GM21717 (cell line): ENCODE results near the gene EARS2.
"Not testable (repeated sequence)": the region's sequence is repeated elsewhere in the genome, so short reads cannot be mapped to it uniquely, and the experiment has no call there.

ENCODE experiments used
- ATAC-seq: cut with Tn5 transposase; IDR thresholded peaks from one replicate; pipeline ENCODE4 v1.9.1; 2021; ENCODE audit warnings: mild to moderate bottlenecking, moderate library complexity; ENCODE audit not compliant: unreplicated experiment

EARS2 gene

GRCh38 chr16:23528644-23529310, 28.4 kb downstream of the EARS2 start:
- no peak for ATAC-seq

DNA sequence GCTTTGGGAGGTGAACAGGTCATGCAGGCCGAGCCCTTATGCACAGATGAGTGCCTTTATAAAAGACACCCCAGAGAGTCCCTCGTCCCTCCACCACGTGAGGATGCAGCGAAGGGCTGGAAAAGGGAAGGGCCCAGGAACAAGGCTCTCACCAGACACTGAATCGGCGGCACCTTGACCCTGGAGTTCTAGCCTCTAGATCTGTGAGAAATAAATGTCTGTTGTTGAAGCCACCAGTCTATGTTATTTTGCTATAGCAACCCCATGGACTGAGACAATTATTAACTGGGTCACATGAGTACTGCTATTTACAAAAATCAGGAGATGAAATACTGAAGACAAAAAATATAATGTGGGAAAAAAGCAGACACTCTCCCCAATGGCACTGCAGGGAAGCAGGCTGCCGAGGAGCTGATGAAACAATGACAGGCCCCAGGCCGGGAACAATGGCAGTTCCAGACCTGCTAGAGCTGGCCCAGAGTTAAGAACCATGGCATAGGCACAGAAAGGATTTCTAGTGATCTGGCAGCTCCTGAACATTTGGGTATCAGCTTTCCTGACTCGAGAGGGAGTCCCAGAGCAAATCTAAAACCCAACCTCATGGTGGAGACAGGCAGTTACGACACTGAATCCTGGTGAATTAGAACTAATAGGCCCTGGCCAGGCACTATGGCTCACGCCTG, 29.0 kb downstream of the EARS2 start:
- no peak for ATAC-seq

- no peak for ATAC-seq
These were observed 32.3 kb downstream of the EARS2 start for GRCh38 chr16:23524886-23525285.

GRCh38 chr16:23523876-23524385, 33.2 kb downstream of the EARS2 start:
- no peak for ATAC-seq

- ATAC-seq, result no peak
These were observed 33.8 kb downstream of the EARS2 start for GRCh38 chr16:23523321-23523720.

GRCh38 chr16:23521965-23522364, 35.2 kb downstream of the EARS2 start:
- ATAC-seq, result no peak

DNA sequence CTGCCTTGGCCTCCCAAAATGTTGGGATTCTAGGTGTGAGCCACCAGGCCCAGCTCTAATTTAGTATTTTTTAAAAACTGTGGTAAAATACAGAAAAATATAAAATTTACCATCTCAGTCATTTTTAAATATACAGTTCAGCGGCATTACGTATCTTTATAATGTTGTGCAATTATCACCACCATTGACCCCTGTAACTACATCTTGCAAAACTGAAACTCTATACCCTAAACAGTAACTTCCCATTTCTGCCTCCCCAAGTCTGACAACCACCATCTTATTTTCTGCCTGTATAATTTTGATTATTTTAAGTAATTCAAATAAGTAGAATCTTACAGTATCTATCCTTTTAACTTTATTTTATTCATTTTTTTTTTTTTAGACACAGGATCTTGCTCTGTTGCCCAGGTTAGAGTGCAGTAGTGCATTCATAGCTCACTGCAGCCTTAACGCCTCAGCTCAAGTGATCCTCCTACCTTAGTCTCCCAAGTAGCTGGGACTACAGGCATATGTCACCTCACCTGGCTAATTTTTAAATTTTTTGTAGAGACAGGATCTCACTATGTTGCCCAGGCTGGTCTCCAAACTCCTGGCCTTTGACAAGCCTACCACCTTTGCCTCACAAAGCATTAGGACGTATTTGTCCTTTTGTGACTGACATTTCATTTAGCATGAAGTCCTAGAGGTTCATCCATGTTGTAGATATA, 36.0 kb downstream of the EARS2 start:
- no peak for ATAC-seq

DNA sequence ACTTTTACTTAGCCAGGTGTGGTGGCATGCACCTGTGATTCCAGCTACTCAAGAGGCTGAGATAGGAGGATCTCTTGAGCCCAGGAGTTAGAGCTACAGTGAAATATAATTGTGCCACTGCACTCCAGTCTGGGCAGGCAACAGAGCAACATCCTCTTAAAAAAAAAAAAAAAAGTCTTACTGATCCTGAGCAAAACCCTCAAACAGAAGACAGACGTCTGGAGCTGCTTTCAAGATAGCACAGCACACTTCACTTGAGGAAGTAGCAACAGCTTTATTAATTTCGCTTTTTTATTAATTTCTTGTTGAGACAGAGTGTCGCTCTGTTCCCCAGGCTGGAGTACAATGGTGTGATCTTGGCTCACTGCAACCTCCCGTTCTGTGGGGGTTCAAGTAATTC, 36.6 kb downstream of the EARS2 start:
- ATAC-seq, result no peak

- no peak for ATAC-seq
These were observed 37.9 kb downstream of the EARS2 start for GRCh38 chr16:23519282-23519681.

DNA sequence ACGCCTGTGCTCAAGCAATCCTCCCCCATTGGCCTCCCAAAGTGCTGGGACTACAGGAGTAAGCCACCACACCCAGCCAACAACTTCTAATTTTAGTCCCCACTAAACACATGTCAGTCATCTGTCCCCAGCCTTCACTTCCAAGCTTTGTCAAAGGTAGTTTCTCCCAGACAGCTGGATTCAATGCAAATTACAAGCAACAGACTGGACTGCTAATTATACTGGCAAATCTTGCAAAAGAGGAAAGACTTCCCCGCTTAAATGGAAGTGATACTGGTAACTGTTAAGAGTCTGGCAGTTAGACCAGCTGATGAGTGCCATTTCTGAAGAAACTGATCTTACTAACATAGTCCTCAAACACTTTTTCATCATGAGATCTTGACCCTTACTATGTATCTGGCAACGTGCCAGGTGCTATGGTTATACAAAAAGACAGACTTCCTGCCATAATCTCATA, 38.7 kb downstream of the EARS2 start:
- peak; percentile 54 for ATAC-seq

DNA sequence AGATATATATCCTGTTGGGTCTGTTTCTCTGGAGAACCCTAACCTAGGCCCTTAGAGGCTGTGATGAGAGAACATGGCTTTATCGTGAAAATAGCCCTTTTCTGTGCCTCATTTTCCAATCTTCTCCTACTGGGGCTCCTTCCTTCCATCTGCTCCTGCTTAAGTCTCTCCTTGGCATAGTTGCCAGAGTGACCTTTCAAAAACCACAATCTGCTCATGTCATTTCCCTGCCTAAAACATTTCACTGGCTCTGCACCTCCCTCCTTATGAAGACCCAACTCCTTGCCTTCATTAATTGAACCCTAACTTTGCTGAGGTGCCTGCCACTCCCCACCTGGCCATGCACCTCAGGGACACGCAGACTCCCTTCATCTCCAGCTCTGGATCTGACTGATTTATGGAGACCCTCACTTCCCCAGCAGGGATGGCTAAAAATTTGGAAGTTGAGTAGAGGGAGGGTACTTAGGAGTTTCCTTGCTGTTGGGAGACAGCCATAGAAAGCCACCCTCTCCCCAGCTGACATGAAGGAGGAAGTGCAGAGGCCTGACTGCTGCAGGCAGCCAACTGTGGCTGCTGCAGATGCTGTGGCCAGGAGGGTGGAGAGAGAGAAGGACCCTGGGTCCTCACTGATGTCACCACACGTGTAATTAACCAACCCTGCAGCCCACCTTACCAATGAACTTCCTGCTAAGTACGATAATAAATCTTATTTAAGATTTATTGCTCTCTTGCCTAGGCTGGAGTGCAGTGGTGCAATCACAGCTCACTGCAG, 40.6 kb downstream of the EARS2 start:
- no peak for ATAC-seq

GRCh38 chr16:23515881-23516280, 41.3 kb downstream of the EARS2 start:
- no peak for ATAC-seq

- no peak for ATAC-seq
These were observed 42.6 kb downstream of the EARS2 start for GRCh38 chr16:23514381-23515152.

- ATAC-seq, result no peak
These were observed 44.9 kb downstream of the EARS2 start for GRCh38 chr16:23512168-23512695.

DNA sequence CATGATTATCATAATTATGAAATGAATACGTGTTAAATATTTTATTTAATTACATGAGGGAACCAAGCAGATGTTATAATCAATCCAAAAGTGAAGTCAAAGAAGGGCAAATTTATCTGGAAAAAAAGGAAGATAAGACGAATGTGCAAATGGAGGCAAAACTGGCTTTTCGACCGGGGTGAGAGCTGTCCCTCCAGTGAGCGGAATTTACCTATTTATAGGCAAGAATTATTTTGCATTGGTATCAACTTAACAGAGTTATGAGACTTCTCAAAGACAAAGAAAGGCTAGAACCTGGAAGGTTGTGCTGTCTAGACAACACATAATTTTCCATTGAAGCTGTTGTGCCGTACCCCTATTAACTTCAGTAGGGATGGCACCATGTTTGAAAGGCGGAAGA, 45.4 kb downstream of the EARS2 start:
- no peak for ATAC-seq

DNA sequence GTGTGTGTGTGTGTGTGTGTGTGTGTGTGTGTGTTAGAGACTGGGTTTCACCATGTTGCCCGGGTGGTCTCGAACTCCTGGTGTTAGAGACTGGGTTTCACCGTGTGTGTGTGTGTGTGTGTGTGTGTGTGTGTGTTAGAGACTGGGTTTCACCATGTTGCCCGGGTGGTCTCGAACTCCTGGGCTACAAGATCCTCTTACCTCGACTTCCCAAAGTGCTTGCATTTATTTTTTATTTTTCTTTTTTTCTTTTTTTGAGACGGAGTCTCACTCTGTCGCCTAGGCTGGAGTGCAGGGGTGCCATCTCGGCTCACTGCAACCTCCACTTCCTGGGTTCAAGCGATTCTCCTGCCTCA, 46.3 kb downstream of the EARS2 start:
- ATAC-seq, result not testable (repeated sequence)

GRCh38 chr16:23510164-23510914, 46.8 kb downstream of the EARS2 start, which contains the start of gene GGA2:
GGA2 (minus strand) TSS chr16:23510494; CDS start chr16:23510411, 83 bp downstream.
- peak; percentile 64 for ATAC-seq

DNA sequence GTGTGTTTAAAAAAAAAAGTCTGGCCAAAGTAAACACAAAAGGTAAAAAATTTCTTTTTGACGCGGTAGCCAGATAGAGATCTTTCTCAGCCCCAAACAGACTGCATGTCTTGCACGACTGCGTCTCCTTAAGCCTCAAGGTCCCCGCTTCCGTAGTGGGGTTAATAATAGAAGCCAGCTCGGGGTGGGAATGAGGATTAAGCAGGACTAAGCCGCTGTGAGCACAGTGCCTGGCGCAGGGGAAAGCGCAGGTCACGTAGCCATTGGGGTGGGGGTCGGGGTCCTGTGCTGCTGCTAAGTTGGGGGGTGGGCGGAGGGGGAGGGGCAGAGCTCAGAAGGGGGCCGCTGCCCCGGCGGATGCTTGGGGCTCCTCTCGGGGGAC, 47.4 kb downstream of the EARS2 start:
- ATAC-seq, result peak; percentile 7

- no peak for ATAC-seq
These were observed 47.8 kb downstream of the EARS2 start for GRCh38 chr16:23509441-23509754.
